NCI-H2196 (cell line): ENCODE results near the gene CLDN3.
A peak's percentile ranks its signal among the peaks of the same experiment; 100 is the strongest.
"Not testable (repeated sequence)": the region's sequence is repeated elsewhere in the genome, so short reads cannot be mapped to it uniquely, and the experiment has no call there.

Experiments
- DNase-seq: peaks from one replicate; lab custom pipeline; 2025; ENCODE audit not compliant: unreplicated experiment; lab: John Stamatoyannopoulos, UW

CLDN3 gene

DNA sequence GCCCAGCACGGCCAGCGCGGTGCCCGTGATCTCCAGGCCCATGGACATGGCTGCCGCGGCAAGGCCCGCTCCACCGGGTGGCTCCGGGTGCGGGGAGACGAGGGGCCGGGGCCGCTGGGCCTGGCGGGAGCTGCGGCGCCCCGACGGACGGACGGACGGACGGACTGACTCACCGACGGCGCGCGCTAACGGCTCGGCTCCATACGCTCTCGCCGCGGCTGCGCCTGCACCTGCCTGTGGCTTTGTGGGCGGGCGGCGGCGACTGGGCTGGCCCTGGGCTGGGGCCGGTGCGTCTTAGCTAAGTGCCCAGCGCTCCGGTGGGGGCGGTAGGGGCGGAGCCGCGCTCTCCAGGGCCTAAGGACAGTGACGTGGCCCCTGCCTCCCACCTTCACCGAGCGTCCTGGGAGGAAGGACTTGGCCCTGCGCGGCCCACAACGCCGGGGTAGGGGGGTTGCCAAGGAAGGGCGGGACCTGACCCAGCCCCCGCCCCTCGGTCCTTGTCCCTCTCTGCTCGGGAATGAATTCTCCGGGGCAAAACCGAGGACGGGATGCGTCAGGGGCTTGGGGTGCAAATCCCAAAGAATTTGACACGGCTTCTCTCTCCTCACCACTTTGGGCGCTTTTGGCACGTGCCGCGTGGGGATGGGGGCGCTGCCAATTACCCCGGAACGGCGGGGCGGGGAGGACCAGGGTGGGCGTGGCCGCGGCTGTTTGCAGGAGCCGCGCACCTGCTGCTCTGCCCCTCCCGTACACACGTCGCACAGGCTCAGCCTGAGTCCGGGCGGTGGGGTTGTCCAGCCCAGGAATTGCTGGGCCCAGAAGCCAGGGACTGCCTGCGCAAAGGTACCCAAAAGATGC lies at the start of gene CLDN3:
Gene CLDN3, minus strand, starts transcription at position 269 of the 858 bp plus-strand sequence. Its CDS starts 221 bp downstream, at position 48.
- DNase-seq, result peak; percentile 98

DNA sequence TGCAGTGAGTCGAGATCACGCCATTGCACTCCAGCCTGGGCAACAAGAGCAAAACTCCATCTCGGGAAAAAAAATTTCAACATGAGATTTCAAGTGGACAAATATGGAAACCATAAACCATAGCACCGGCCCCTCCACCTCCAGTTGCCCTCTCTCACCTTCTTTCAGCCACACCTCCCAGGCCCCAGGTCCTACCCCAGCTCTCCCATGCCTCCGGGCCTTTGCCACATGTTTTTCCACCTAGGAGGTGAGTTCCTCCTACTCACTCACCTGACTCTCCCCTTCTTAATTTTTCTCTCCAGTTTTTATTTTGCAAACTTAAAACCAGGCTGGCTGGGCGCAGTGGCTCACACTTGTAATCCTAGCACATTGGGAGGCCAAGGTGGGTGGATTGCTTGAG lies 47.1 kb upstream of the CLDN3 start:
- DNase-seq, result no peak

- DNase-seq, result no peak
Measured at GRCh38 chr7:73815436-73815835, 45.4 kb upstream of the CLDN3 start.

GRCh38 chr7:73812996-73813395 lies 42.9 kb upstream of the CLDN3 start:
- DNase-seq, result no peak

DNA sequence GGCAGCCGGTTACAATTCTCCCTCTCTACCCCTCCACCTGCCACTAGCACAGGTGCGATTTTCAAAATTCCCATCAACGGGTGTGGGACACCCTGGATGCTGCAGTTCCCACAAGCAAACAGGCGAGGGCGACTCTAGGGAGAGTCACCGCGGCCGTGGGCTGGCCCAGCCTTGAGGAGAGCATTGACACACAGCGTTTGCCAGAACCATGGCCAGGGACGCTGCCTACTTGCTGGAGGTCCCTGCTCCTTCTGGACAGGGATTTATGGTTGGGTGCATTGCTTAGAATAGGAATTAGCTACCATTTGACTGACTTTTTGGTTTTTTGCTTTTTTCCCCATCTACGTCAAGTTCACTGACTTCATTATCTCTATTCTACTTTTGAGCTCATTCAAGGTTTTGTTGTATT lies 41.7 kb upstream of the CLDN3 start:
- peak; percentile 38 for DNase-seq

- DNase-seq, result no peak
Measured at GRCh38 chr7:73810998-73811360, 40.9 kb upstream of the CLDN3 start.

GRCh38 chr7:73809467-73809951 lies 39.4 kb upstream of the CLDN3 start:
- DNase-seq, result no peak

DNA sequence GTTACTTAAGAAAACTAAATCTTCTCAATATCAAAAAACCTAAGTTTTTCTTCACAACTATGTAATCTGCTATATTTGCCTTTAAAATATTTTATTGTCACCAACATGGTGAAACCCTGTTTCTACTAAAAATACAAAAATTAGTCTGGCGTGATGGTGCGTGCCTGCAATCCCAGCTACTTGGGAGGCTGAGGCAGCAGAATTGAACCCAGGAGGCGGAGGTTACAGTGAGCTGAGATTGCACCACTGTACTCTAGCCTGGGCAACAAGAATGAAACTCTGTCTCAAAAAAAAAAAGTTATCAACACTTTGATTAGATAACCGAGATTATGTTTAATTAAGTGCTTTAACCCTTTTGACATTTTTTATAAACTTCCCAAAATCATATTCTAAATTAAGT lies 32.4 kb upstream of the CLDN3 start:
- no peak for DNase-seq

DNA sequence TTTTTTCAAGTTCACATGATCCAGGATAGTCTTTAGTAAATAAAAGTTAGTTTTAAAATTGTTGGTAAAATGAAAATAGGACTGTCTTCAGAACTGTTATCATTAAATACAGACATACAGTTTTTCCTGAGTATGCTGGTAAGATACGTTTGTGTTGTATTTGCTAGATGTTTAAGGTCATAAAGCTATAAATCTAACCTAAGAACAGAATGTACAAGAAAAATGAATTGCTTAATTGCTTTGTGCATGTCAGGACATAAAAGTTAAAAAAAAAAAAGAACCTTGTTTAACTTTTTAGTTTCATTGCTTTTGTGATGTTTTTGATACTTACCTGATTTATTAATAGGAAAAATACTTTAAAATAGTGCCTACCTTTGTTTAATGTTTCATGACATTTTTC lies 31.5 kb upstream of the CLDN3 start:
- DNase-seq, result no peak

DNA sequence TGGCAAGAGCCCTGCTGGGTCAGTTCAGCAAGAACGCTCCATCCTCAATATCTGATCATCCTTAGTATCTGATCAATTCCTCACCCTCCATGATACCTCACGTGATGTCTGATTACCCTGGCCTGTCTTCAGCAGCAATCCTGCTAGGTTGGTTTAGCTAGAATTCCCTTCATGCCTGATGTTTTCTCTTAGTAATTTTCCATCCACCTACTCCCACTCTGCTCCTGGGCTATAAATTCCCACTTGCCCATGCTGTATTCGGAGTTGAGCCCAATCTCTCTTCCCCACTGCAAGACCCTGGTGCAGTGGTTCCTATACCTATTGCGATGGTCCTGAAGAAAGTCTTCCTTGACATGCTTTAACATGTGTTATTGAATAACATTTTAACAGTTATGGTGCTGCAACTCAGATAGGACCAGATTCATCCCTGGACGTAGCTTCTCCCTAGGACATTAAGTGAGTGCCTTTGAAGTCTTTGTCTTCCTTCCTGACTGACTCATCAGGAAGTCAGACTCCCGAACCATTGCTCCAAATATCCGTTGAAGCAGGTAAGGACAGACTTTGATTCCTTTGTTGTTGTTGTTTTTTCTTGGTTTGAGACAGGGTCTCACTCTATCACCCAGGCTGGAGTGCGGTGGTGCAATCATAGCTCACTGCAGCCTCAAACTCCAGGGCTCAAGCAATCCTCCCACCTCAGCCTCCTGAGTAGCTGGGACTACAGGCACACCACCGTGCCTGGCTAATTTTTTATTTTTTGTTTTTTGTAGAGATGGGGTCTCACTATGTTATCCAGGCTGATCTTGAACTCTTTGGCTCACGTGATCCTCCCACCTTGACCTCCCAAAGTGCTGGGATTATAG lies 29.4 kb upstream of the CLDN3 start:
- no peak for DNase-seq

- not testable (repeated sequence) for DNase-seq
Measured at GRCh38 chr7:73797176-73797575, 27.1 kb upstream of the CLDN3 start.

GRCh38 chr7:73796656-73797055 lies 26.6 kb upstream of the CLDN3 start:
- not testable (repeated sequence) for DNase-seq

DNA sequence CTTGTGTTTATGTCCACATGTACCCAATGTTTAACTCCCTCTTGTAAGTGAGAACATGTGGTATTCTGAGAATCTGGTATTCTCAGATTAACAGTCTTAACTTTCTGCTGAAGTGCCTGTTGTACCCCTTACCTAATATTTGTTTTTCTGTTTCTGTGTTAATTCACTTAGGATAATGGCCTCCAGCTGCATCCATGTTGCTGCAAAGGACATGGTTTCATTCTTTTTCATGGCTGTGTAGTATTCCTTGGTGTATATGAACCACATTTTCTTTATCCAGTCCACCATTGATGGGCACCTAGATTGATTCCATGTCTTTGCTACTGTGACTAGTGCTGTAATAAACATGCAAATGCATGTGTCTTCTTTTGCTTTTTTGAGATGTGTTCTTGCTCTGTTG lies 25.1 kb upstream of the CLDN3 start:
- not testable (repeated sequence) for DNase-seq

- not testable (repeated sequence) for DNase-seq
Measured at GRCh38 chr7:73791170-73791690, 21.2 kb upstream of the CLDN3 start.

- DNase-seq, result no peak
Measured at GRCh38 chr7:73789051-73789450, 19.0 kb upstream of the CLDN3 start.

- DNase-seq, result not testable (repeated sequence)
Measured at GRCh38 chr7:73787786-73788048, 17.6 kb upstream of the CLDN3 start.

GRCh38 chr7:73786588-73786987 lies 16.5 kb upstream of the CLDN3 start:
- DNase-seq, result no peak

DNA sequence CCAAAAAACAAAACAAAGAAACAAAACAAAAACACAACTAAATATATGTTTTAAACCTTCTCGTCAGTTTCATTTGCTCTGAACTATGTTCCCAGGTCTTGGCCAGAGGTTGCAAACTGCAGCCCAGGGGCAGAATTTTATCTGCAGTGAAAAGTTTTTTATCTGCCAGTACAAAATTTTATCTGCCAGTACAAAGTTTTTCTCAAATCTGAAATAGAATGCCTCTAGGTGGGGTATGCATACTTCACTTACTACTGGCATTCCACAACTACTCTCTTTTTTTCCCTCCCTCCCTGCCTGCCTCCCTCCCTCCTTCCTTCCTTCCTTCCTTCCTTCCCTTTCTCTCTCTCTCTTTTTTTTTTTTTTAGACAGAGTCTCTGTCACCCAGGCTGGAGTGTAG lies 9.4 kb upstream of the CLDN3 start:
- DNase-seq, result no peak

DNA sequence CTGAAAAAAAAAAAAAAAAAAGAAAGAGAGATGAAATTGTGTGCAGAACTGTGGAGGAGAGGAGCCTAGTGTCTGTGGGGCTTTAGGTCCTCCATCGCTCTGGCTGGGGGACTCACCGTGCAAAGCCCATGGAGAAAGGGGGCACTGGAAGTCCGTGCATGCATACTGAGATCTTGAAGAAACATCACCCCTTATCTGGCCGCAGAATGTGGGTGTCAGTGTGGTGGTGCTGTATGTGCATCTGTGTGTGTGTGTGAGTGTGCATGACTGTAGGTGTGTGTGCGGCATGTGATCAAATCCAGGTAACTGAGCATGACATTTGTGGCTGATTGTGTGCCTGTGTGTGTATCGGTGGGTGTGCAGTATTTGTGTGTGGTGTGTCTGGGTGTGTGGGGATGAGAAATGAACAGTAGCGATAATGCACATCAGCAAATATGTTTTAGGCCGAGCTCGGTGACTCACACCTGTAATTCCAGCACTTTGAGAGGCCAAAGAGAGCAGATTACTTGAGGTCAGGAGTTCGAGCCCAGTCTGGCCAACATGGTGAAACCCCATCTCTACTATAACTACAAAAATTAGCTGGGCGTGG lies 8.8 kb upstream of the CLDN3 start:
- no peak for DNase-seq

- DNase-seq, result no peak
Measured at GRCh38 chr7:73774923-73775322, 4.9 kb upstream of the CLDN3 start.

- peak; percentile 26 for DNase-seq
Measured at GRCh38 chr7:73773700-73774517, 3.8 kb upstream of the CLDN3 start.
